GM12865 (cell line): ENCODE measurements around the gene SLCO3A1.

Source experiments
- DNase-seq: peaks from one replicate; pipeline ENCODE4 v3.0.0; 2010; ENCODE audit warnings: low read depth
- H3K4me3 ChIP-seq: 2 replicates; pipeline ENCODE4 v1.5.1; 2011; ENCODE audit warnings: mild to moderate bottlenecking, low read depth, low read length, control low read depth
- CTCF ChIP-seq: IDR thresholded peaks from 2 replicates; pipeline ENCODE4 v1.5.1; 2011; ENCODE audit warnings: low read length, control low read depth, low read depth, inconsistent platforms; ENCODE audit not compliant: insufficient read depth; ENCODE audit errors: missing control alignments

The SLCO3A1 gene

GRCh38 chr15:92079647-92080255 lies 226.2 kb downstream of the SLCO3A1 start:
- H3K4me3 ChIP-seq: no peak overlapping the region
- TF ChIP-seq CTCF: no peak

GRCh38 chr15:92082006-92082843 lies 228.7 kb downstream of the SLCO3A1 start:
- no peak overlapping the region for H3K4me3 ChIP-seq
- DNase-seq: peak; percentile 52
- TF ChIP-seq CTCF: peak; percentile 75

More at GRCh38 chr15:92079647-92080255, 226.2 kb downstream of the SLCO3A1 start:
- DNase-seq: no peak

- no peak for DNase-seq
- H3K4me3 ChIP-seq: no peak overlapping the region
- TF ChIP-seq CTCF: no peak
Observed at GRCh38 chr15:92083190-92083589, 229.7 kb downstream of the SLCO3A1 start.

GRCh38 chr15:92087211-92087610 lies 233.7 kb downstream of the SLCO3A1 start:
- TF ChIP-seq CTCF: no peak
- no peak for DNase-seq
- no peak overlapping the region for H3K4me3 ChIP-seq

- DNase-seq: peak; percentile 24
- H3K4me3 ChIP-seq: no peak overlapping the region
- peak; percentile 54 for TF ChIP-seq CTCF
Observed at GRCh38 chr15:92091155-92091734, 237.7 kb downstream of the SLCO3A1 start.

- H3K4me3 ChIP-seq: no peak overlapping the region
- no peak for TF ChIP-seq CTCF
- DNase-seq: no peak
Observed at GRCh38 chr15:92092289-92093105, 239.0 kb downstream of the SLCO3A1 start.
